ENCODE results near the gene PGA3. TPM values are rescaled to one million over a fixed set of nuclear protein-coding genes. Genes with fewer than 3 reads are reported as not detected.
"Not testable (repeated sequence)": the region's sequence is repeated elsewhere in the genome, so short reads cannot be mapped to it uniquely, and the experiment has no call there.

PGA3 gene
- total RNA-seq, 1 donor from 2014 or later, result 2.5 TPM

- intact Hi-C loops (cut with DNase I); H3K4me1 ChIP-seq; H3K9me3 ChIP-seq; H3K27me3 ChIP-seq; H3K36me3 ChIP-seq; DNase-seq (ENCODE audit: extremely low spot score in 2 of 2); H3K27ac ChIP-seq; H3K4me3 ChIP-seq: not testable (repeated sequence)
Observed at GRCh38 chr11:61213711-61214324, 10.5 kb downstream of the PGA3 start.

- intact Hi-C loops (cut with DNase I); H3K27ac ChIP-seq; H3K4me1 ChIP-seq; H3K4me3 ChIP-seq; H3K36me3 ChIP-seq; DNase-seq (ENCODE audit: extremely low spot score in 2 of 2); H3K9me3 ChIP-seq; H3K27me3 ChIP-seq: not testable (repeated sequence)
Observed at GRCh38 chr11:61218306-61218705, 15.0 kb downstream of the PGA3 start.

DNA sequence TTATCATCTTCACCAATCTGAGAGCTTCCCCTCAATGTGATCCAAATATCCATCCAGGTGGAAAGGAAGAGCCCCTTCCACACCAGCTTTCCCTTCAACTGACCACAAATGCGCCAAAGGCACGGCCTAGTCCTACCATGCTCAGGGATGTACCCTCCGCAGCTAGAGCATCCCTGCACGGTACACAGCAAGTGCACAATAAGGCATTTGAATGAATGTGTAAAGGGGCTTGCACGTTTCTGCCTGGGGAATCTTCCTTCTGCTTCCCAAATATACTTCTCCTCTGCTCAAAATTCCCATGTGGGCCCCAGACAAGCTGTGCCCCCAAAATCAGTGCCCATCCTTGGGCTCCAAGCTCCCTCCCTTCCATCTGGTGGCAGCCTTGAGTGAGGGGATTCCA lies 15.7 kb downstream of the PGA3 start:
- H3K4me1 ChIP-seq; H3K4me3 ChIP-seq; H3K27me3 ChIP-seq; DNase-seq (ENCODE audit: extremely low spot score in 2 of 2); H3K36me3 ChIP-seq; H3K9me3 ChIP-seq; H3K27ac ChIP-seq; intact Hi-C loops (cut with DNase I): not testable (repeated sequence)

DNA sequence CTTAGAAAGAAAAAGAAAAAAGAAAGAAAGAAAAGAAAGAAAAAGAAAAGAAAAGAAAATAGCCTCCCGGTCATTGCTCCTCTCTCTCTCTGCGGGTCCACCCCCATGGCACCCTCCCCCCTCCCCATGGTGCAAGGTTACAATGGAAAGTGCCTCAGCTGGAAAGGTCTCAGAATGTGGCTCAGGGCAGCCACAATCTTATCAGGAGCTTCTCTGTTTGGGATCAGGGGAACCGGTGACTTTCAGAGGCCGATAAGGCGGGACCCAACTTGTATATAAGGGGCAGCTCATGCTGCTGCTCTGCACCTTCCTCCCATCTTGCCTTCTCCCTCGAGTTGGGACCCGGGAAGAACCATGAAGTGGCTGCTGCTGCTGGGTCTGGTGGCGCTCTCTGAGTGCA lies 18.7 kb downstream of the PGA3 start, which contains the start of gene PGA4:
Gene PGA4 (plus strand): TSS at position 301 of the 400 bp plus-strand sequence. CDS start 54 bp downstream, at position 355.
- H3K4me3 ChIP-seq; H3K9me3 ChIP-seq; H3K4me1 ChIP-seq; H3K36me3 ChIP-seq; DNase-seq (ENCODE audit: extremely low spot score in 2 of 2); intact Hi-C loops (cut with DNase I); H3K27me3 ChIP-seq; H3K27ac ChIP-seq: not testable (repeated sequence)

GRCh38 chr11:61222692-61223091 lies 19.4 kb downstream of the PGA3 start:
- H3K27me3 ChIP-seq; DNase-seq (ENCODE audit: extremely low spot score in 2 of 2); H3K4me3 ChIP-seq; H3K27ac ChIP-seq; intact Hi-C loops (cut with DNase I); H3K9me3 ChIP-seq; H3K4me1 ChIP-seq; H3K36me3 ChIP-seq: not testable (repeated sequence)

DNA sequence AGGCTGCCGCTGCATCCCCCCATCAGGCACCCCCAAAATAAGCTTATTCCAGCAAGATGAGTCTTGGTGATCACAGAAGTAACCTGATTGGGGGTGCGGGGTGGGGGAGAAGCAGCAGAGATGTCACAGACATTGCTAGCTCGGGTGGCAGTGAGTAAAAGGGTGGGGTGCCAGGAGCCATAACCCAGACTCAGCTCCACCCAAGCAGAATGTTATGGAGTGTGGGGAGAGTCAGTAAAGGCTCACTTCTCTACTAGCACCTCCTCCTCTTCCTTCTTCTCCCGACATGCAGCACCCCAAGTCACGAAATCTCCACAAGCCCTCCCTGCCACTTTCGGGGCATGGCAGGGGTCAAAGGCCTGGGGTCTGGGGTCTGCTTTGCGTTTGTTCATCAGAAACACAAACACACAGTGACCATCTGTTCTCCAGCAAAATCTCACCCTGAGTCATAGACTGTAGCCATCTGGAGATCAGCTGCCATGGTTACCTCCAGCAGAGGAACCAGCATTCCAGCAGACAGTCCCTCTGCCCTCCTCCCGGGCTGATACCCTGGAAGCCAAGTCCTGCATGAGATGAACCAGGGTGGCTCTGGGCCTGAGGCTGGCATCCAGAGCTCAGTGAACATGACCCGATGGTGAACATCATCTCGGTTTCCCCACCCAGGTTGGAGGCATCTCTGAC lies 23.3 kb downstream of the PGA3 start:
- H3K9me3 ChIP-seq; H3K27me3 ChIP-seq; H3K36me3 ChIP-seq; H3K4me1 ChIP-seq; H3K4me3 ChIP-seq; DNase-seq (ENCODE audit: extremely low spot score in 2 of 2); H3K27ac ChIP-seq; intact Hi-C loops (cut with DNase I): not testable (repeated sequence)

- H3K27ac ChIP-seq; DNase-seq (ENCODE audit: extremely low spot score in 2 of 2); H3K36me3 ChIP-seq; H3K4me1 ChIP-seq; H3K27me3 ChIP-seq; H3K9me3 ChIP-seq; intact Hi-C loops (cut with DNase I); H3K4me3 ChIP-seq: not testable (repeated sequence)
Observed at GRCh38 chr11:61229458-61229857, 26.1 kb downstream of the PGA3 start.

DNA sequence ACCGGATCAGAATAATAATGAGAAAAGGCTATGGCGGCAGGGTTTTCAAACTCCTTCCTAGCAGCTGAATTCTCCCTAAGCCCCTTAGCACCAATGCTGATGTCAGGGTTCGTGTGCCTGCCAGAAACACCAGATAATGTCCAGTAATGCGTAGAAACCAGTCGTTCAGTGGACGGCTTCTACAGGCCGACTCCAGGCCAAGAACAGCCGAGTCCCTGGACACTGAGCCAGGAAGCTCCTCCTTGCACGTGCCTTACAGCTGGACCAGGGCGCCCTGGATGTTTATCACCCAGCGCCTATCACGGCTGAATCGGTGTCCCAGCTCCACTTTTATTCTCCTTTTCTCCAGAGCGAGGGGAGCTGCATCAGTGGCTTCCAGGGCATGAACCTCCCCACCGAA lies 27.7 kb downstream of the PGA3 start:
- H3K9me3 ChIP-seq; DNase-seq (ENCODE audit: extremely low spot score in 2 of 2); H3K4me1 ChIP-seq; H3K27ac ChIP-seq; intact Hi-C loops (cut with DNase I); H3K4me3 ChIP-seq; H3K36me3 ChIP-seq; H3K27me3 ChIP-seq: not testable (repeated sequence)

DNA sequence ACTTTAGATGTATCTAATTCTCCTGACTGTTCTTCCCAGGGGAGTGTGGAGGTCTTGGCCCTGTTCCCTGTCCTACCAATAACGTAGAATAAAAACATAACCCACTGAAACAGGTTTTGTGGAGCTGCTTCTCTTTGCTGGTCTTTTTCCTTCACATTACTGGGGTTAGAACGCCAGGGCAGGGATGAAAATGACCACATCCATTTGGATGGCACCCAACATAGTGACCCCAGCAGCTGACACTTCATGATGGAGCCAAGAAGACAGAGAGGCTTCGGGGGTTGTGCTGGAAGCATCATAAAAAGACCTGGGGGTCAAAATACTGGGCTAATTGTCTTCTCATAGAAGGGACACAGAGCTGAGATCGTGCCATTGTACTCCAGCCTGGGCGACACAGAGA lies 28.3 kb downstream of the PGA3 start:
- H3K36me3 ChIP-seq; DNase-seq (ENCODE audit: extremely low spot score in 2 of 2); intact Hi-C loops (cut with DNase I); H3K4me1 ChIP-seq; H3K27me3 ChIP-seq; H3K4me3 ChIP-seq; H3K27ac ChIP-seq; H3K9me3 ChIP-seq: not testable (repeated sequence)

DNA sequence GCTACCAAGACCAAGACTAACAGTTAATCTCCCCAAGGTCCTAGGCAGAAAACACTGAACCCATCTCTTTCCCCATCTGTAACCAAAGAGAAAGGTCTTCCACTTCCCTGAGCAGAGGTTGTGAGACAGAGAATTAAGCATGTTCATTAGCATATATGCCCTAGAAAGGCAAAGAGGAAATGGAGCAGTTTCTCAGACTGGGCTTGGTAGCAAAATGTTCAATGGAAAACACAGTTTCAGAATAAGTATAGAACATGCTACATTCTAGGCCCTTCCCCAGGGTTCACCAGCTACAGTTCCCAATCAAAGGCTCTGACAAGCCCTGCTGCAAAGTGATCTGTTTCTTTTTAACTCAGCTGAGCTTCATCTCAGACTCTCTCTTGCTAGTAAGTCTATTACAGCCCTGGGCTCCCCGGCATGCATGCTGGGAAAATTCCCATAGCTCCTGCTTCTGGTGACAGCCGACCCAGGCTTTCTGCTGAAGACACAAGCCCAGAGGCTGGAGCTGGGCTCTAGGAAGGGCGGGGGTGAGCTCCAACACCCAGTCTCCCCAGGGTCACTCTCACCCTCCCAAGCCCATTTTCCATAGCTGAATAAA lies 29.3 kb downstream of the PGA3 start:
- H3K4me1 ChIP-seq; DNase-seq (ENCODE audit: extremely low spot score in 2 of 2); H3K9me3 ChIP-seq; H3K36me3 ChIP-seq; H3K27ac ChIP-seq; H3K27me3 ChIP-seq; intact Hi-C loops (cut with DNase I); H3K4me3 ChIP-seq: not testable (repeated sequence)

DNA sequence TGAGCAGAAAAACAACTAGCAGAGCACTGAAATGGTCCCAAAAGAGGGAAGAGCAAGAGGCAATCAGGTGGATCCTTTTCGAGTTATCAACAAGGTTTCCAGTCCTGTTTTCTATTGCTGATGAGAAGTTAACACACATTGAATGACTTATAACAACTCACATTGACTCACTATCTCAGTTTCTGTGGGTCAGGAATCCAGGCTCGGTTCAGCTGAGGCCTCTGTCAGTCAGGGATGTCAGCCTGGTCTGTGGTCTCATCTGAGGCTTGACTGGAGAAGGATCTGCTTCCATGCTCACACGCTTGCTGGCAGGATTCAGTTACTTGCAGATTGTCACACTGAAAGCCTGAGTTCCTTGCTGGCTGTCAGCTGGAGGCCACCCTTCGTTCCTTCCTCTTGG lies 33.8 kb downstream of the PGA3 start:
- not testable (repeated sequence) for H3K4me3 ChIP-seq; H3K4me1 ChIP-seq; DNase-seq (ENCODE audit: extremely low spot score in 2 of 2)

GRCh38 chr11:61240288-61240687 lies 37.0 kb downstream of the PGA3 start:
- intact Hi-C loops (cut with DNase I); DNase-seq (ENCODE audit: extremely low spot score in 2 of 2); H3K9me3 ChIP-seq; H3K4me1 ChIP-seq; H3K27me3 ChIP-seq; H3K36me3 ChIP-seq; H3K27ac ChIP-seq; H3K4me3 ChIP-seq: not testable (repeated sequence)

More for the DNA sequence above, 33.8 kb downstream of the PGA3 start:
- H3K36me3 ChIP-seq; H3K27ac ChIP-seq; H3K9me3 ChIP-seq; intact Hi-C loops (cut with DNase I); H3K27me3 ChIP-seq: not testable (repeated sequence)

DNA sequence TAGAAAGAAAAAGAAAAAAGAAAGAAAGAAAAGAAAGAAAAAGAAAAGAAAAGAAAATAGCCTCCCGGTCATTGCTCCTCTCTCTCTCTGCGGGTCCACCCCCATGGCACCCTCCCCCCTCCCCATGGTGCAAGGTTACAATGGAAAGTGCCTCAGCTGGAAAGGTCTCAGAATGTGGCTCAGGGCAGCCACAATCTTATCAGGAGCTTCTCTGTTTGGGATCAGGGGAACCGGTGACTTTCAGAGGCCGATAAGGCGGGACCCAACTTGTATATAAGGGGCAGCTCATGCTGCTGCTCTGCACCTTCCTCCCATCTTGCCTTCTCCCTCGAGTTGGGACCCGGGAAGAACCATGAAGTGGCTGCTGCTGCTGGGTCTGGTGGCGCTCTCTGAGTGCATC lies 37.6 kb downstream of the PGA3 start, which contains the start of gene PGA5:
Gene PGA5 (plus strand): TSS at position 301 of the 400 bp plus-strand sequence. CDS start 52 bp downstream, at position 353.
- DNase-seq (ENCODE audit: extremely low spot score in 2 of 2); H3K9me3 ChIP-seq; H3K4me3 ChIP-seq; intact Hi-C loops (cut with DNase I); H3K4me1 ChIP-seq; H3K36me3 ChIP-seq; H3K27ac ChIP-seq; H3K27me3 ChIP-seq: not testable (repeated sequence)

- H3K4me1 ChIP-seq; H3K4me3 ChIP-seq; H3K36me3 ChIP-seq; intact Hi-C loops (cut with DNase I); H3K27me3 ChIP-seq; DNase-seq (ENCODE audit: extremely low spot score in 2 of 2); H3K27ac ChIP-seq; H3K9me3 ChIP-seq: not testable (repeated sequence)
Observed at GRCh38 chr11:61241526-61241925, 38.2 kb downstream of the PGA3 start.
